ENCODE data around the gene ENAH.

- no peak for TF ChIP-seq EZH2 (IDR thresholded peaks at IDR 0.05; ENCODE audit: low read length, missing control alignments)
- TF ChIP-seq CTCF (conservative IDR thresholded peaks at IDR 0.05 in 1 of 2, IDR thresholded peaks at IDR 0.05 in 1 of 2; ENCODE audit: low read depth in 1 of 2, low read length in 2 of 2), result no peak
These were observed 39.6 kb upstream of the ENAH start for GRCh38 chr1:225692517-225692879.

All from fibroblast of lung (primary cell).